GM13977 (cell line): ENCODE data around the gene DNAH10.

Experiments
- DNase-seq: peaks from one replicate; pipeline ENCODE4 v3.0.0; 2012; ENCODE audit warnings: low spot score
- in situ Hi-C: fragments of 300-500 bp; cut with MboI; formaldehyde crosslinking; loops from one replicate; pipeline ENCODE4 v1.12.0; 2022; ENCODE audit warnings: low sequenced_read_pairs, low pct_unique_long_range_greater_than_20kb, mixed read lengths, inconsistent platforms; ENCODE audit not compliant: unreplicated experiment
- TF ChIP-seq, protein P1 (sequence below): IDR thresholded peaks from 2 replicates; pipeline ENCODE4 v1.5.1; 2012; ENCODE audit warnings: mild to moderate bottlenecking, control low read depth; ENCODE audit not compliant: insufficient read depth; ENCODE audit errors: extremely low read depth, missing control alignments

DNAH10 gene

GRCh38 chr12:123840765-123841425 lies 78.8 kb downstream of the DNAH10 start:
- DNase-seq, result no peak
- TF ChIP-seq, protein P1, sequence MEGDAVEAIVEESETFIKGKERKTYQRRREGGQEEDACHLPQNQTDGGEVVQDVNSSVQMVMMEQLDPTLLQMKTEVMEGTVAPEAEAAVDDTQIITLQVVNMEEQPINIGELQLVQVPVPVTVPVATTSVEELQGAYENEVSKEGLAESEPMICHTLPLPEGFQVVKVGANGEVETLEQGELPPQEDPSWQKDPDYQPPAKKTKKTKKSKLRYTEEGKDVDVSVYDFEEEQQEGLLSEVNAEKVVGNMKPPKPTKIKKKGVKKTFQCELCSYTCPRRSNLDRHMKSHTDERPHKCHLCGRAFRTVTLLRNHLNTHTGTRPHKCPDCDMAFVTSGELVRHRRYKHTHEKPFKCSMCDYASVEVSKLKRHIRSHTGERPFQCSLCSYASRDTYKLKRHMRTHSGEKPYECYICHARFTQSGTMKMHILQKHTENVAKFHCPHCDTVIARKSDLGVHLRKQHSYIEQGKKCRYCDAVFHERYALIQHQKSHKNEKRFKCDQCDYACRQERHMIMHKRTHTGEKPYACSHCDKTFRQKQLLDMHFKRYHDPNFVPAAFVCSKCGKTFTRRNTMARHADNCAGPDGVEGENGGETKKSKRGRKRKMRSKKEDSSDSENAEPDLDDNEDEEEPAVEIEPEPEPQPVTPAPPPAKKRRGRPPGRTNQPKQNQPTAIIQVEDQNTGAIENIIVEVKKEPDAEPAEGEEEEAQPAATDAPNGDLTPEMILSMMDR, result no peak
- in situ Hi-C loops, result no loop called here

DNA sequence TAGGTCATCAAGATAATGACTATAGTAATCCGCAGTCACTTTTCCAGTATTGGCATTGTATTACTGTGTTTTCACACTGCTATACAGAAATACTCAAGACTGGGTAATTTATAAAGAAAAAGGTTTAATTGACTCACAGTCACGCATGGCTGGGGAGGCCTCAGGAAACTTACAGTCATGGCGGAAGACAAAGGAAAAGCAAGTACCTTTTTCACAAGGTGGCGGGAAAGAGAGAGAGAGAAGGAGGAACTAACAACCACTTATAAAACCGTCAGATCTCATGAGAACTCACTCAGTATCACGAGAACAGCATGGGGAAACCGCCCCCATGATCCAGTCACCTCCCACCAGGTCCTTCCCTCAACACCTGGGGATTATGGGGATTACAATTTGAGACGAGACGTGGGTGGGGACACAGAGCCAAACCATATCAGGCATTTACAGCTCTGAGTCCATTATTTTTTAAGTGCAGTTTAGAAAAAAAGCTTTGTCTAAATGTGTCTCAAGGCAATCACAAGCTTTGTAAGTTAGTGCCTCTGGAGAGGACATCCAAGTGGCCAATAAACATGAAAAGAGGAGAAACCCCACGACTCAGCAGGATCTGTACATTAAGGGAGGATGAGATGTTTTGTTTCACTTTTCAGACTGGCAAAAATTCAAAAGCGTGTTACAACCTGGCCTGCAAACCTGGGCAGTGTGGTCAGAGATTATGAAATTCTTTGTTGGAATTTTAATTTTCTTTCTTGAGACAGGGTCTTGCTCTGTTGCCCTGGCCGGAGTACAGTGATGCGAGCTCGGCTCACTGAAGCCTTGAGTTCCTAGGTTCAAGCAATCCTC lies 82.0 kb downstream of the DNAH10 start:
- no peak for DNase-seq

DNA sequence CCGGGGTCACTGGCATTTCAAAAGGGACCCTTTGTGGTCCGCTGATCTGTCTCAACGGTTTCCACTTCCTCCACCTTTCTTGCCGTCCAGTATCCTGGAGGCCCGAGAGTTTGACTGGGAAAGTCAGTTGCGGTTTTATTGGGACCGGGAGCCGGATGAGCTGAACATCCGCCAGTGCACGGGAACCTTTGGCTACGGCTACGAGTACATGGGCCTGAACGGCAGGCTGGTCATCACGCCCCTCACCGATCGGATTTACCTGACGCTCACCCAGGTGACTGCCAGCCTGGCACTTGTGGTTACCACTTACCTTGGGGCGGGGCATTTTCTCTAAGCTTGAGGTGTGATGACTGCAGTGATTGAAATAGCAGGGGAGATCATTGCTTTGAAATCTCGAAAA lies 83.8 kb downstream of the DNAH10 start:
- in situ Hi-C loops, result no loop called here
- no peak for DNase-seq
- TF ChIP-seq, protein P1, result no peak

More for the DNA sequence above, 82.0 kb downstream of the DNAH10 start:
- TF ChIP-seq, protein P1, result no peak
- in situ Hi-C loops, result no loop called here

- in situ Hi-C loops, result no loop called here
- TF ChIP-seq, protein P1, result no peak
Measured at GRCh38 chr12:123846340-123846739, 84.2 kb downstream of the DNAH10 start.

GRCh38 chr12:123847019-123847418 lies 84.9 kb downstream of the DNAH10 start:
- in situ Hi-C loops, result no loop called here

More at GRCh38 chr12:123846340-123846739, 84.2 kb downstream of the DNAH10 start:
- no peak for DNase-seq

DNA sequence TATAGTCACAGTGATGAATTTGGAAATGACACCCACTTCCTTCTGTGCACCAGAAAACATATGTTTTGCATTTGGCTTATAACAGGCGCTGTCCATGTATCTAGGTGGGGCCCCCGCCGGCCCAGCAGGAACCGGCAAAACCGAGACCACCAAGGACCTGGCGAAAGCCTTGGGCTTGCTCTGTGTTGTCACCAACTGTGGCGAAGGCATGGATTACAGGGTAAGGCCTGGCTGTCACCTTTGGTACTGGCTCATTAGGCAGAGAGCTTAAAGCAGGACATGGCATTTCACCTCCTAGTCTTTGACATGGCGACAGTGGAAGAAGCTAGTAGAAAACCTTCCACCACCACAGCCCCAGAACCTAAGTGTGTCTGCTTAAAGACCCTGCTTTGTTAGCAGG lies 85.8 kb downstream of the DNAH10 start:
- in situ Hi-C loops, result no loop called here

More at GRCh38 chr12:123847019-123847418, 84.9 kb downstream of the DNAH10 start:
- no peak for DNase-seq
- TF ChIP-seq, protein P1, result no peak

More for the DNA sequence above, 85.8 kb downstream of the DNAH10 start:
- DNase-seq, result no peak
- TF ChIP-seq, protein P1, result no peak
